ENCODE measurements around the gene SURF2.

DNA sequence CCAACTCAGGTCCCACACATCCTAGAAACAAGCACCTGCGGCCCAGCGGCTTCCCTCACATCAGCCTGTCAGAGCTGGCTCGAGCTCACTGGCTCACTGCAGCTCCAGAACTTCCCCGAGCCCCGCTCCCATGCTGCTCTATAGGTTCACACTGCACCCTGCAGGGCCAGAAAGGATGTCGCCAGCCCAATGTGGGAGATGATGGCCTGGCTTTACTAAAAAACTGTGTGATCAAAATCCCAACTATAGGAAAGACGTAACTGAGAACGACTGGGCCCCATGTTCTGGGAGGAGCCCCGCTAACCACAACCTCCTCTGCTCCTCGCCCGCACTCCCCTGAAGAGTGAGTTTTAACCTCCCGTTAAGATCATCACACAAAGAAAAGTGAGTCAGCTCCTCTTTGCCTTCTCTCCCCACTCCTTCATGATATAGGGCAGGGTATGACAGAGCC lies 14.9 kb downstream of the SURF2 start:
- TF ChIP-seq, protein P1, sequence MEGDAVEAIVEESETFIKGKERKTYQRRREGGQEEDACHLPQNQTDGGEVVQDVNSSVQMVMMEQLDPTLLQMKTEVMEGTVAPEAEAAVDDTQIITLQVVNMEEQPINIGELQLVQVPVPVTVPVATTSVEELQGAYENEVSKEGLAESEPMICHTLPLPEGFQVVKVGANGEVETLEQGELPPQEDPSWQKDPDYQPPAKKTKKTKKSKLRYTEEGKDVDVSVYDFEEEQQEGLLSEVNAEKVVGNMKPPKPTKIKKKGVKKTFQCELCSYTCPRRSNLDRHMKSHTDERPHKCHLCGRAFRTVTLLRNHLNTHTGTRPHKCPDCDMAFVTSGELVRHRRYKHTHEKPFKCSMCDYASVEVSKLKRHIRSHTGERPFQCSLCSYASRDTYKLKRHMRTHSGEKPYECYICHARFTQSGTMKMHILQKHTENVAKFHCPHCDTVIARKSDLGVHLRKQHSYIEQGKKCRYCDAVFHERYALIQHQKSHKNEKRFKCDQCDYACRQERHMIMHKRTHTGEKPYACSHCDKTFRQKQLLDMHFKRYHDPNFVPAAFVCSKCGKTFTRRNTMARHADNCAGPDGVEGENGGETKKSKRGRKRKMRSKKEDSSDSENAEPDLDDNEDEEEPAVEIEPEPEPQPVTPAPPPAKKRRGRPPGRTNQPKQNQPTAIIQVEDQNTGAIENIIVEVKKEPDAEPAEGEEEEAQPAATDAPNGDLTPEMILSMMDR (conservative IDR thresholded peaks at IDR 0.05; ENCODE audit: low read length) = peak; percentile 51; the same call in 1 of the 2 replicates
- TF ChIP-seq EZH2phosphoT487 (IDR thresholded peaks at IDR 0.05; ENCODE audit: borderline replicate concordance) = no peak

All from Loucy (cell line).